ENCODE data around the gene TET1. TPM values are rescaled to one million over a fixed set of nuclear protein-coding genes. Genes with fewer than 3 reads are reported as not detected.
"Not testable (repeated sequence)": the region's sequence is repeated elsewhere in the genome, so short reads cannot be mapped to it uniquely, and the experiment has no call there.

The TET1 gene
- total RNA-seq, 1 experiment from 2014 or later: 2.3 TPM

DNA sequence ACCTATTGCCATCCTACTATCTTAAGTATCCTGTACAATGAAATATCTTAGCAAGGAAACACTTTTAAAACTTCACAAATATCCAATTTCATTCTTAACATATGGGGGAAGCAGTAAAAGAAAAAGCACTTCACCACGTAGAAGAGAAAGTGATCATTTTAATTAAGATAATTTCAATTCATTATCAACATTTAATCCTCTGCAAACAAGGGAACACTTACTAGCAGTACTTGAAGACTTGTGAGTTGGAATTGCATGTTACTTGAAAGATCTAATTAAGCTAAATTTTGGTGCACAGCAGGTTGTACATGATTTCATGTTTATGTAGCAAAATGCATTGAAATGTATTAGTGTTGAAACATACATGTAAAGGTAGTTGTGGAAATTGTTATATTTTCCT is 140.1 kb downstream of the TET1 start:
- no peaks in the 10 kb centered on the region for H3K36me3 ChIP-seq (ENCODE audit: control insufficient read depth, insufficient read depth, low read length)
- CTCF ChIA-PET: interaction anchor here (1.0 kb wide), 1 partner anchor 150 kb away, joined by 3 read pairs; no protein-coding TSS in a partner anchor
- intact Hi-C loops (cut with micrococcal nuclease; ENCODE audit: unreplicated experiment) (no loop called here), in situ Hi-C loops (cut with HindIII; ENCODE audit: low pct_unique_long_range_greater_than_20kb, low sequenced_read_pairs) (no loop called here)
- no peaks in the 10 kb centered on the region for H3K9me3 ChIP-seq (ENCODE audit: control insufficient read depth, insufficient read depth, low read depth, low read length)
- TF ChIP-seq POLR2AphosphoS5 (IDR thresholded peaks at IDR 0.05; ENCODE audit: low read depth, low read length) (no peak), TCF7L2 (IDR thresholded peaks at IDR 0.05; ENCODE audit: low read depth, low read length) (no peak)
- no peak for DNase-seq (ENCODE audit: low read depth, low spot score)
- POLR2A ChIA-PET: no interaction called here
- no peak overlapping the region for H3K27ac ChIP-seq (ENCODE audit: low read length)
- no TSS peak for BruUV-seq (replicated peaks)
- H3K27me3 ChIP-seq (ENCODE audit: control insufficient read depth, insufficient read depth, low read length): no peaks in the 10 kb centered on the region
- no peak for ATAC-seq
- no peaks in the 10 kb centered on the region for H3K4me1 ChIP-seq (ENCODE audit: control insufficient read depth, insufficient read depth, low read length)
- H3K4me3 ChIP-seq (ENCODE audit: low read depth in 2 of 2, low read length in 2 of 2): no peak overlapping the region

DNA sequence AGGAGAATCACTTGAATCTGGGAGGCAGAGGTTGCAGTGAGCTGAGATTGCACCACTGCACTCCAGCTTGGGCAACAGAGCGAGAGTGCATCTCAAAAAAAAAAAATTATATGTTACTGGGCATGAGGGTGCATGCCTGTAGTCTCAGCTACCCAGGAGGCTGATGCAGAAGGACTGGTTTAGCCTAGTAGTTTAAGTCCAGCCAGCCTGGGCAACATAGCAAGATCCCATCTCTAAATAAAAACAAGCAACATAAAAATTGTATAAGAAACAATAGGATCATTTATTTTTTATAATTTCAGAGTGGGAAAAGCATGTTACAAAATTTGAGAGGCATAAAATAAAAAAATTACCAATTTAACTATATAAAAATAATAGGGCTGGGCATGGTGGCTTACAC is 145.4 kb downstream of the TET1 start:
- intact Hi-C loops (cut with micrococcal nuclease; ENCODE audit: unreplicated experiment): no loop called here
- no peak for ATAC-seq
- DNase-seq (ENCODE audit: low read depth, low spot score): no peak
- TF ChIP-seq, protein P1, sequence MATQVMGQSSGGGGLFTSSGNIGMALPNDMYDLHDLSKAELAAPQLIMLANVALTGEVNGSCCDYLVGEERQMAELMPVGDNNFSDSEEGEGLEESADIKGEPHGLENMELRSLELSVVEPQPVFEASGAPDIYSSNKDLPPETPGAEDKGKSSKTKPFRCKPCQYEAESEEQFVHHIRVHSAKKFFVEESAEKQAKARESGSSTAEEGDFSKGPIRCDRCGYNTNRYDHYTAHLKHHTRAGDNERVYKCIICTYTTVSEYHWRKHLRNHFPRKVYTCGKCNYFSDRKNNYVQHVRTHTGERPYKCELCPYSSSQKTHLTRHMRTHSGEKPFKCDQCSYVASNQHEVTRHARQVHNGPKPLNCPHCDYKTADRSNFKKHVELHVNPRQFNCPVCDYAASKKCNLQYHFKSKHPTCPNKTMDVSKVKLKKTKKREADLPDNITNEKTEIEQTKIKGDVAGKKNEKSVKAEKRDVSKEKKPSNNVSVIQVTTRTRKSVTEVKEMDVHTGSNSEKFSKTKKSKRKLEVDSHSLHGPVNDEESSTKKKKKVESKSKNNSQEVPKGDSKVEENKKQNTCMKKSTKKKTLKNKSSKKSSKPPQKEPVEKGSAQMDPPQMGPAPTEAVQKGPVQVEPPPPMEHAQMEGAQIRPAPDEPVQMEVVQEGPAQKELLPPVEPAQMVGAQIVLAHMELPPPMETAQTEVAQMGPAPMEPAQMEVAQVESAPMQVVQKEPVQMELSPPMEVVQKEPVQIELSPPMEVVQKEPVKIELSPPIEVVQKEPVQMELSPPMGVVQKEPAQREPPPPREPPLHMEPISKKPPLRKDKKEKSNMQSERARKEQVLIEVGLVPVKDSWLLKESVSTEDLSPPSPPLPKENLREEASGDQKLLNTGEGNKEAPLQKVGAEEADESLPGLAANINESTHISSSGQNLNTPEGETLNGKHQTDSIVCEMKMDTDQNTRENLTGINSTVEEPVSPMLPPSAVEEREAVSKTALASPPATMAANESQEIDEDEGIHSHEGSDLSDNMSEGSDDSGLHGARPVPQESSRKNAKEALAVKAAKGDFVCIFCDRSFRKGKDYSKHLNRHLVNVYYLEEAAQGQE (IDR thresholded peaks at IDR 0.05; ENCODE audit: insufficient read depth in 1 of 2, low read depth in 2 of 2, low read length in 1 of 2): no peak
- TF ChIP-seq TCF7L2 (IDR thresholded peaks at IDR 0.05; ENCODE audit: low read depth, low read length) (no peak), POLR2AphosphoS5 (IDR thresholded peaks at IDR 0.05; ENCODE audit: low read depth, low read length) (no peak), SIN3A (IDR thresholded peaks at IDR 0.05; ENCODE audit: borderline replicate concordance, insufficient read depth, low read depth, low read length) (no peak)
- TF ChIP-seq, protein P2, sequence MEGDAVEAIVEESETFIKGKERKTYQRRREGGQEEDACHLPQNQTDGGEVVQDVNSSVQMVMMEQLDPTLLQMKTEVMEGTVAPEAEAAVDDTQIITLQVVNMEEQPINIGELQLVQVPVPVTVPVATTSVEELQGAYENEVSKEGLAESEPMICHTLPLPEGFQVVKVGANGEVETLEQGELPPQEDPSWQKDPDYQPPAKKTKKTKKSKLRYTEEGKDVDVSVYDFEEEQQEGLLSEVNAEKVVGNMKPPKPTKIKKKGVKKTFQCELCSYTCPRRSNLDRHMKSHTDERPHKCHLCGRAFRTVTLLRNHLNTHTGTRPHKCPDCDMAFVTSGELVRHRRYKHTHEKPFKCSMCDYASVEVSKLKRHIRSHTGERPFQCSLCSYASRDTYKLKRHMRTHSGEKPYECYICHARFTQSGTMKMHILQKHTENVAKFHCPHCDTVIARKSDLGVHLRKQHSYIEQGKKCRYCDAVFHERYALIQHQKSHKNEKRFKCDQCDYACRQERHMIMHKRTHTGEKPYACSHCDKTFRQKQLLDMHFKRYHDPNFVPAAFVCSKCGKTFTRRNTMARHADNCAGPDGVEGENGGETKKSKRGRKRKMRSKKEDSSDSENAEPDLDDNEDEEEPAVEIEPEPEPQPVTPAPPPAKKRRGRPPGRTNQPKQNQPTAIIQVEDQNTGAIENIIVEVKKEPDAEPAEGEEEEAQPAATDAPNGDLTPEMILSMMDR (IDR thresholded peaks at IDR 0.05): no peak
- Histone ChIP-seq H3K27ac (ENCODE audit: low read length) (no peak overlapping the region), H3K9me3 (ENCODE audit: control insufficient read depth, insufficient read depth, low read depth, low read length) (no peaks in the 10 kb centered on the region), H3K4me1 (ENCODE audit: control insufficient read depth, insufficient read depth, low read length) (no peaks in the 10 kb centered on the region), H3K4me3 (ENCODE audit: low read depth in 2 of 2, low read length in 2 of 2) (no peak overlapping the region), H3K36me3 (ENCODE audit: control insufficient read depth, insufficient read depth, low read length) (no peaks in the 10 kb centered on the region), H3K27me3 (ENCODE audit: control insufficient read depth, insufficient read depth, low read length) (no peaks in the 10 kb centered on the region)
- ChIA-PET CTCF (no interaction called here), POLR2A (no interaction called here)
- no TSS peak for BruUV-seq (replicated peaks)
- in situ Hi-C loops (cut with HindIII; ENCODE audit: low pct_unique_long_range_greater_than_20kb, low sequenced_read_pairs): no loop called here

DNA sequence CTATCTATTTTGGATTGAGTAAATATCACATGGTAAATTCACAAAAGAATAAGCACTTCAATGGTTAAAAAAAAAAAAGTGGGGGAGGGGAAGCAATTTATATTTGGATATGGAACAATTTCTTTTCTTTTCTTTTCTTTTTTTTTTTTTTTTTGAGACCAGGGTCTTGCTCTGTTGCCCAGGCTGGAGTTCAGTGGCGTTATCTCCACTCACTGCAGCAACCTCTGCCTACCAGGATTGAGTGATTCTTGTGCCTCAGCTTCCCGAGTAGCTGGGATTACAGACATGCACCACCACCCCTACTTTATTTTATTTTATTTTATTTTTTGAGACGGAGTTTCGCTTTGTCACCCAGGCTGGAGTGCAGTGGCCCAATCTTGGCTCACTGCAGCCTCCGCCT is 148.8 kb downstream of the TET1 start:
- DNase-seq (ENCODE audit: low read depth, low spot score); in situ Hi-C loops (cut with HindIII; ENCODE audit: low pct_unique_long_range_greater_than_20kb, low sequenced_read_pairs); BruUV-seq (replicated peaks); H3K4me3 ChIP-seq (ENCODE audit: low read depth in 2 of 2, low read length in 2 of 2); CTCF ChIA-PET; H3K36me3 ChIP-seq (ENCODE audit: control insufficient read depth, insufficient read depth, low read length); ATAC-seq; intact Hi-C loops (cut with micrococcal nuclease; ENCODE audit: unreplicated experiment); POLR2A ChIA-PET; H3K27ac ChIP-seq (ENCODE audit: low read length); H3K4me1 ChIP-seq (ENCODE audit: control insufficient read depth, insufficient read depth, low read length); H3K27me3 ChIP-seq (ENCODE audit: control insufficient read depth, insufficient read depth, low read length); H3K9me3 ChIP-seq (ENCODE audit: control insufficient read depth, insufficient read depth, low read depth, low read length): not testable (repeated sequence)

DNA sequence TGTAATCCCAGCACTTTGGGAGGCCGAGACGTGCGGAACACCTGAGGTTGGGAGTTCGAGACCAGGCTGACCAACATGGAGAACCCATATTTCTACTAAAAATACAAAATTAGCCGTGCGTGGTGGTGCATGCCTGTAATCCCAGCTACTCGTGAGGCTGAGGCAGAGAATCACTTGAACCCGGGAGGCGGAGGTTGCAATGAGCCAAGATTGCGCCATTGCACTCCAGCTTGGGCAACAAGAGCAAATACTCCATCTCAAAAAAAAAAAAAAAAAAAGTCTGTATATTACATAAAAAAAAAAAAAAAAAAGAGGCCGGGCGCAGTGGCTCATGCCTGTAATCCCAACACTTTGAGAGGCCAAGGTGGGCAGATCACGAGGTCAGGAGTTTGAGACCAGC is 152.9 kb downstream of the TET1 start:
- H3K36me3 ChIP-seq (ENCODE audit: control insufficient read depth, insufficient read depth, low read length); ATAC-seq; H3K27ac ChIP-seq (ENCODE audit: low read length); H3K27me3 ChIP-seq (ENCODE audit: control insufficient read depth, insufficient read depth, low read length); in situ Hi-C loops (cut with HindIII; ENCODE audit: low pct_unique_long_range_greater_than_20kb, low sequenced_read_pairs); DNase-seq (ENCODE audit: low read depth, low spot score); BruUV-seq (replicated peaks); H3K4me3 ChIP-seq (ENCODE audit: low read depth in 2 of 2, low read length in 2 of 2); POLR2A ChIA-PET; H3K4me1 ChIP-seq (ENCODE audit: control insufficient read depth, insufficient read depth, low read length); intact Hi-C loops (cut with micrococcal nuclease; ENCODE audit: unreplicated experiment); CTCF ChIA-PET; H3K9me3 ChIP-seq (ENCODE audit: control insufficient read depth, insufficient read depth, low read depth, low read length): not testable (repeated sequence)

Data from Panc1 (cell line).